ENCODE measurements around the gene TRAPPC2L.

DNA sequence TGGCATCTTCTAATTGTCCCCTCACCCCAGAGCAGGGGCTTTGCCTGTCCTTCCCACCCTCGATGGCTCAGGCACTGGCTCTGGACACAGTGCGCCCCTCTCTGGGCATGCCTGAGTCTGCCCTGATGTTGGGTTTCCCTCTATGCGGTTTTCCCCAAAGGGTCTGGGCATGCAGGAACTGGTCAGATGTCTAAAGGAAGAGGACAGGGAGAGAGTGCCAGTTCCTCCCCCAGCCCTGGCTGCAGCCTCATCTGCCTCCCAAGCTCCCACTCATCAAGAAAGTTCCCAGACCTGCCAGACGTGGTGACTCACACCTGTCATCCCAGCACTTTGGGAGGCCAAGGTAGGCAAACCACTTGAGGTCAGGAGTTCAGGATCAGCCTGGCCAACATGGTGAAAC is 50.8 kb downstream of the TRAPPC2L start:
- TF ChIP-seq, protein P1, sequence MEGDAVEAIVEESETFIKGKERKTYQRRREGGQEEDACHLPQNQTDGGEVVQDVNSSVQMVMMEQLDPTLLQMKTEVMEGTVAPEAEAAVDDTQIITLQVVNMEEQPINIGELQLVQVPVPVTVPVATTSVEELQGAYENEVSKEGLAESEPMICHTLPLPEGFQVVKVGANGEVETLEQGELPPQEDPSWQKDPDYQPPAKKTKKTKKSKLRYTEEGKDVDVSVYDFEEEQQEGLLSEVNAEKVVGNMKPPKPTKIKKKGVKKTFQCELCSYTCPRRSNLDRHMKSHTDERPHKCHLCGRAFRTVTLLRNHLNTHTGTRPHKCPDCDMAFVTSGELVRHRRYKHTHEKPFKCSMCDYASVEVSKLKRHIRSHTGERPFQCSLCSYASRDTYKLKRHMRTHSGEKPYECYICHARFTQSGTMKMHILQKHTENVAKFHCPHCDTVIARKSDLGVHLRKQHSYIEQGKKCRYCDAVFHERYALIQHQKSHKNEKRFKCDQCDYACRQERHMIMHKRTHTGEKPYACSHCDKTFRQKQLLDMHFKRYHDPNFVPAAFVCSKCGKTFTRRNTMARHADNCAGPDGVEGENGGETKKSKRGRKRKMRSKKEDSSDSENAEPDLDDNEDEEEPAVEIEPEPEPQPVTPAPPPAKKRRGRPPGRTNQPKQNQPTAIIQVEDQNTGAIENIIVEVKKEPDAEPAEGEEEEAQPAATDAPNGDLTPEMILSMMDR (IDR thresholded peaks at IDR 0.05; ENCODE audit: poor library complexity), result no peak
- no peak for TF ChIP-seq EZH2 (IDR thresholded peaks at IDR 0.05; ENCODE audit: borderline replicate concordance)

Measured in hepatocyte (in vitro differentiated cells).